Stimulated activated CD4-positive, alpha-beta T cell treated with anti-CD3 and anti-CD28 coated beads, TNF-alpha, amount 100 ng/mL, for 48 hours (primary cell): ENCODE results near the gene TNPO2.
A peak's percentile ranks its signal among the peaks of the same experiment; 100 is the strongest.

ENCODE experiments used
- DNase-seq, 3 donors: peaks; one replicate each; pipeline ENCODE4 v3.0.0-alpha.2; 2020; ENCODE audit warnings: low read depth in 3 of 3

Gene TNPO2

GRCh38 chr19:12676384-12676792, 47.3 kb downstream of the TNPO2 start:
- peak; percentile 79 to 87 (median 86) for DNase-seq

DNA sequence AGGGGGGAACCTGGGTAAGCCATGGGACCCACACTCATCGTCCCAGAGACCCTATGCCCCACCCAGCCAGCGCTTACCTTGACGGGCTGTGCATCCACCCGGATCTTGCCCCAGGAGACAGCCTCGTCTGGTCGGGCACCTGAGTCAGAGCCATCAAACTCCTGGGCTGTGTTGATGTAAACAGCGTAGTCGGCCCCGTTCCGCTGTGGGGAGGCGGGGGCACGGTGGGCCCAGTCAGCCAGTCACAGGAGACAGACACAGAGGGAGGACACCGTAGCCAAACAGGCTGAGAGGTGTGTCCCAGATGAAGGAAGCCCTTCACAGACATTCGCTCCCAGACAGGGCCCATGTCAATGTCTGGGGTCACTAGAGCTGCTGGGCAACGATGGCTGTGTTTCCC, 47.8 kb downstream of the TNPO2 start:
- no peak for DNase-seq

DNA sequence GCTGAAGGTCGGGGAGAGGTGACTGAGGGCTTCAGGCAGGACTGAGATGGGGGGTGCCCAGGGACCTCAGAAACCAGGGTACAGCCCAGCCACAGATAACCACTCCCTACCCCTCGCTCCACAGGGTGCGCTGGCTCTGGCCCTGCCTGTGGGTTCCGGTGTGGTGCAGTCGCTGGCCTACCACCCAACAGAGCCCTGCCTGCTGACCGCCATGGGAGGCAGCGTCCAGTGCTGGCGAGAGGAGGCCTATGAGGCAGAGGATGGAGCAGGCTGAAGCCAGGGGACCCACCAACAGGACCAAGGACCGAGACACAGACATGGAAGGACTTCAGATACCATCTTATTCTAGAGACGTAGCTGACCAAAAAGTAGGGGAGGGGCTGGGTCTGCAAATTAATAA, 48.3 kb downstream of the TNPO2 start:
- DNase-seq, result no peak

GRCh38 chr19:12672744-12673143, 51.0 kb downstream of the TNPO2 start:
- DNase-seq, result no peak

DNA sequence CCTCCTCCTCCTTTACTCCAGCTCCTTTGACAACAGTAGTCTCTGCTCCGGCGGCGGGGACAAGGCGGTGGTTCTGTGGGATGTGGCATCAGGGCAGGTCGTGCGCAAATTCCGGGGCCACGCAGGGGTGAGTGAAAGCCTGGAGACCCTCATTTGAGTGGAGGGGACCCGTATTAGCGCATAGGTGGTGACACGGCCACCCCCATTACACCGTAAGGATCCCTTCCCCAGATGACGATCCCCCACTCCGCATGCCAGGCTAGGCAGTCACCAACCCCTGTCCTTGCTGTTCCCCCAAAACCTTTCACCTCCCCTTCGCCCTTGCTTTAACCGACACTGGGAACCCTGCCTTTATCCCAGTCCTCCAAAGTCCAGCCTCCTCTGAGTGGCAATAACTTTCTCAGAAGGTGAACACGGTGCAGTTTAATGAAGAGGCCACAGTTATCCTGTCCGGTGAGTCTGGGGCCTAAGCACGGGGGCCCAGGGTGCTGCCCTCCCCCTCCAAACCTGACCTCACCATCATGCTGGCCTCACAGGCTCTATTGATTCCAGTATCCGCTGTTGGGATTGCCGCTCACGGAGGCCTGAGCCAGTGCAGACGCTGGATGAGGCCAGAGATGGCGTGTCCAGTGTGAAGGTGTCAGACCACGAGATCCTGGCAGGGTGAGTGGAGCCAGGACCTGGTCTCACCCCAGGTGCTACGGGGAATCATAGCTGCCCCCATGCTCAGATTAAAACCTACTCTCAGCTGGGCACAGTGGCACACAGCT, 53.4 kb downstream of the TNPO2 start:
- no peak for DNase-seq

DNA sequence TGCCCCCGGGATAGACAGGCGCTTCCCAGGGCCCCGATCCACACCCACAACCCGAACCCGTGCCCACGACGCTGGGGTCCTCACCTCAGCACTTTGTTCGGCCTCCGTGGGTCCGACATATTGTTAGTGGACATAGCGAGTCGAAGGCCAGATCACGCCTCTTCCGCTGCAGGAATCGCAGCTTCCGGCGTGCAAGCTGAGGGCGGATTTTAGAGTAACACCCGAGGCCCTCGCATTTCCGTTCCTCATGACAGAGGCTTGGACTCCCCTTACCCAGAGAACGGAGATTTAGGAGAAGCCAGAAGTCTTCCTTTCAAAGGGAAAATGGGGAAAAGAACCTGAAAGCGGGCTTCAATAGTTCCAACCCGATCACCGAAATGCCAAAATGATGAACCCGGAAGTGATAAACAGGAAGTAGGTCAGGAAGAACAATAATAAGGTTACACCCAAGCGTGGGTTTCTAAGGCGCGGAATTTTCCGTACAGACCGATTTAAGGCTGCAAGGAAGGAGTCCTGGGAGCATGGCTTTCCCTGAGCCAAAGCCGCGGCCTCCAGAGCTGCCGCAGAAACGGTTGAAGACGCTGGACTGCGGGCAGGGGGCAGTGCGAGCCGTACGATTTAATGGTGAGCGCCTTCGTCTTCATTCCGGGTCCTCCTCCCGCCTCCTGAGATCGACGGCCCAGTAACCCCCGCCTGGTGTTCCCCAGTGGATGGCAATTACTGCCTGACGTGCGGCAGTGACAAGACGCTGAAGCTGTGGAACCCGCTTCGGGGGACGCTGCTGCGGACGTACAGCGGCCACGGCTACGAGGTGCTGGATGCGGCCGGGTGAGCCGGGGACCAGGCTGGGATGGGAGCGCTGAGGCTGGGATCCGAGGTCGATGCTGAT, 54.2 kb downstream of the TNPO2 start:
- peak in 2 of 3 donors; percentile 51 to 72 for DNase-seq

GRCh38 chr19:12668932-12669269, 54.8 kb downstream of the TNPO2 start:
- peak in 2 of 3 donors; percentile 31 to 61 for DNase-seq

GRCh38 chr19:12668346-12668745, 55.4 kb downstream of the TNPO2 start:
- DNase-seq, result no peak

- no peak for DNase-seq
Measured at GRCh38 chr19:12667731-12668302, 55.9 kb downstream of the TNPO2 start.

GRCh38 chr19:12666265-12667048, 57.3 kb downstream of the TNPO2 start, which contains the start of the genes MAN2B1 and WDR83:
TSS of gene MAN2B1 (minus strand) at chr19:12666742. CDS start at chr19:12666701, 41 bp downstream.
TSS of gene WDR83 (plus strand) at chr19:12666807. CDS start at chr19:12669791, 2,984 bp downstream.
- DNase-seq, result peak in 2 of 3 donors; percentile 62 to 85

DNA sequence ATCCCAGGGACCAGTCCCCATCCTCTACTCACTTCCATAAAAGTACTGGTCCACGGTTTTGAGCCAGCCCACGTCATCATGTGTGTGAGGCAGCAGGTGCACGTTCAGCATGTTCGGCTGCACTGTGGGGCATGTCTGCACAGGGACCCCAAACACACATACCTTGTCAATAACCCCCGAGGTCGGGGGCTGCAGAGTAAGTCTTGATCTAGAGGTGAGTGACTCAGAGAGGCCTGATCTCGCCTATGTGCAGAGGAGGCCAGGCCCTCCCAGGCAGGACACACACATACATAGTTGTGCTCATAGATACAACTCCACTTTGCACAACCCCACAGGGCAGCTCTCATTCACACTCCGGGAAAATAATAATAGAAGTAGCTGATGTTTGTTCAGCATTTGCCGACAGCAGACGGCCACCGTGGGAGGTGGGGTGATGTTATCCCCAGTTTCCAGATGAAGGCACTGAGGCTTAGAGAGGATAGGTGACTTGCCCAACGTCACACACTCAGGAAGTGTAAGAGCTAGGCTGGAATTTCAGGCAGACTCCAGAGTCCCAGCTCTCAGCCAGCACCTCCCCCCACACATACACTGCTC, 58.0 kb downstream of the TNPO2 start:
- no peak for DNase-seq

GRCh38 chr19:12665281-12665573, 58.5 kb downstream of the TNPO2 start:
- peak in 1 of 3 donors; percentile 35 for DNase-seq

GRCh38 chr19:12664406-12665280, 59.1 kb downstream of the TNPO2 start:
- DNase-seq, result no peak

- no peak for DNase-seq
Measured at GRCh38 chr19:12660980-12661379, 62.8 kb downstream of the TNPO2 start.

DNA sequence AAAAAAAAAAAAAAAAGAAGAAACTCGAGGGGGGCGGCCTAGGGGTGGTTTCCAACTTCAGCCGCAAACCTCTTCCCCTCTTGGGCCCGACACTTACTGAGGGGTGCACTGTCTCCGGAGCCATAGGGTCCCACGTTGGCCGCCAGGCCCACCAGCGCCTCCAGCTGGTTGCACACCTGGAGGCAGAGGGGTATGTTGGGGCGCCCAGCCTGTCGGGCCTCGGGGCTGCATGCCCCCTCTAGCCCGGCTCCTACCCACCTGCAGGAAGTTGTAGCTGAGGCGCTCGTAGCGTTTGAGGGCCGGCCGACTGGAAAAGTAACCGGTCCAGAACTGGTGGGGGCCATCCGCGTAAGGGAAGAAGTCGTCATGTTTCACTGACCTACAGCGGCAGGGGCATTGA, 65.8 kb downstream of the TNPO2 start:
- no peak for DNase-seq

DNA sequence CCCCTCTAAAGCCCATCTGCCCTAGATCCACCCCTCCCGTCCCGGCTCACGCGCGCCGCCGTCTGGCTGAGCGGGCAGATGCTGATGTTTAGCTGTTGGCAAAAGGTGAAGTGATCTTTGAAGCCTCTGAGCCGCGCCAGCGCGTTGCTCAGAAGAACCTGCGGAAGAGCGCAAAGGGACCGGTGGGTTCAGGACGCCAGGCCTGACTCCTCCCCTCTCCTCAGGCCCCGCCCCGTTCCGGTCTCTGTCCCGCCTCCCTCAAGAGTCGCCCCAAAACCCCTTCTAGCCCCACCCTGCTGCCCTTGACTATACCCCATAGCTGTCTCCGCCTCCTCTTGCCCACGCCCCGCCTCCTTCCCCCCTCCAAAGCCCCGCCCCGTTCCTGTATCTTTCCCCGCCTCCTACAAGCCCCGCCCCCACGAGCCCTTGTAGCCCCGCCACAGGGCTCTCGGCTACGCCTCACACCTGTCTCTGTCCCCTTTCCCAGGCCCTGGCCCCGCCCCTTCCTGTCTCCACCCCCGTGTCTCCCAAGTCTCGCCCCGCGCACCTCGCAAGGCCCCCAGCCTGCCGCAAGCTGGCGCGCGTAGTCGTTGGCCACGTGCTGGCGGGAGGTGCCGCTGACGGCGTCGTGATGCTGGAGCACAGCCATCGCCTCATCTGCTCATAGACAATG, 66.7 kb downstream of the TNPO2 start:
- peak in 2 of 3 donors; percentile 23 to 53 for DNase-seq

GRCh38 chr19:12655546-12655945, 68.2 kb downstream of the TNPO2 start:
- DNase-seq, result no peak

- DNase-seq, result no peak
Measured at GRCh38 chr19:12652219-12652618, 71.5 kb downstream of the TNPO2 start.

DNA sequence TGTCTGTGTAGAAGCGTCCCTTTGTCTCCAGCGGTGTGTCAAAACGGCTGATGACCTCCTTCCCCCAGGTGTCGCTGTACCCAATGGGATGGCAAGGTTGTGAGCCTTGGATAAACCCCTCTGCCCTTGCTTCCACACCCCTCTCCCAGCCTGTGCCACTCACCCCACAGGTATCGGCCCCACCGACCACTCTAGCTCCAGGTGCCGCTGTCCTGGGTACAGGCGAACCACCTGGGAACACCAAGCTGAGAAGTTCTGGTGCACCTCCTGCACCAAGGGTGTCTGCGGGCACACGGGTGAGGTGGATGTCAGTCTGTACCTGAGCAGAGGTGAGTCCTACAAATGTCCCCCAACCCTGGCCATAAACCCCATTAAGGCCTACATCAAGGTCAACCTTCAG, 73.8 kb downstream of the TNPO2 start:
- DNase-seq, result no peak
